ENCODE results near the gene SEC22C.

Gene SEC22C

DNA sequence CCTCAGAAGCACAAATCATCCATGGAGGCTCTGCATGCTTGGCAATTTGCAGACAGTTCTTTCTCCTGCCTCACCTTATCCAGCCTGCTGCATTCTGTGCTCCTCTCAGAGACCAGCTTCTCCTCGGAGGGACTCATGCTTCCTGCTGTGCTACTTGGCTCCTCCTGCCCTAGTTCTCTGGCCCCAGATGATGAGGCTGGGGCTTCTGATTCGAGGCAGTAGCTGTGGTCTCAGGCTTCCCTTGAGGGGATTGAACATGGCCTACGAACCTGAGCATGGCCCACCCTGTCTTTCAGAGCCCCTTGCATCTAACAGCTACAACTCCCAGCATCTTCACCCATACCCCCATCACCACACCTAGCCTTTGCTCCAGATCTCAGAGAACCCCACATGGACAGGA is 72.7 kb downstream of the SEC22C start:
- no peak for DNase-seq (ENCODE audit: low read depth in 2 of 2)
- no peak for TF ChIP-seq CTCF (IDR thresholded peaks at IDR 0.05; ENCODE audit: low read depth, low read length)
- H3K4me3 ChIP-seq (replicated peaks in 1 of 2; ENCODE audit: low read depth in 2 of 2, low read length in 2 of 2): no peak overlapping the region

- H3K4me3 ChIP-seq (replicated peaks in 1 of 2; ENCODE audit: low read depth in 2 of 2, low read length in 2 of 2): no peak overlapping the region
- no peak for TF ChIP-seq CTCF (IDR thresholded peaks at IDR 0.05; ENCODE audit: low read depth, low read length)
- no peak for DNase-seq (ENCODE audit: low read depth in 2 of 2)
Observed at GRCh38 chr3:42508562-42508961, 73.2 kb downstream of the SEC22C start.

DNA sequence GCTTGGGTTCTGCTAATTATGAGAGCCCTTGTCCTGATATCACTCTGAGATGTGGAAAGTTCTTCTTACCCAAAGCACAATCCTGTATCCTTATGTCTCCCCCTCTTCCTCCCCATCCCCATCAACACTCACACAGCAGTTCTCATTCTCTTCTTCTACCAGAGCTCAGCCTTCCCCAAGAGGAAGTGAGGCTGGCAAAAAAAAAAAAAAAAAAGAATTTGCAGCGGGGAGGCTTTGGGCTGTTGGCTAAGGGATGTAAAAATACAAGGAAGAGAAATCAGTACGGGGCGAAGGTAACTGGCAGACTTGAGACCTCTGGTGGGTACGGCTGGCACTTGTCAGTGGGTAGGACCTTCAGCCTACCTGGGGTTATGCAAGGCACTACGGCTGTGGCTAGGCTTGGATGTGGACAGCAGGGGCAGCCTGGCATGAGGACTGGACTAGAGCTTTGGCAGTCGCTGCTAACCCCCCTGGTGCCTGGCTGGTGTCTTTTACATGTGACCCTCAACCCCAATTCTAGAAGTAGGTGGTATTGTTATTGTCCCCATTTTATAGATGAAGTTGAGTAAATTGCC is 73.9 kb downstream of the SEC22C start:
- H3K4me3 ChIP-seq (replicated peaks in 1 of 2; ENCODE audit: low read depth in 2 of 2, low read length in 2 of 2): no peak overlapping the region
- TF ChIP-seq CTCF (IDR thresholded peaks at IDR 0.05; ENCODE audit: low read depth, low read length): no peak
- no peak for DNase-seq (ENCODE audit: low read depth in 2 of 2)

DNA sequence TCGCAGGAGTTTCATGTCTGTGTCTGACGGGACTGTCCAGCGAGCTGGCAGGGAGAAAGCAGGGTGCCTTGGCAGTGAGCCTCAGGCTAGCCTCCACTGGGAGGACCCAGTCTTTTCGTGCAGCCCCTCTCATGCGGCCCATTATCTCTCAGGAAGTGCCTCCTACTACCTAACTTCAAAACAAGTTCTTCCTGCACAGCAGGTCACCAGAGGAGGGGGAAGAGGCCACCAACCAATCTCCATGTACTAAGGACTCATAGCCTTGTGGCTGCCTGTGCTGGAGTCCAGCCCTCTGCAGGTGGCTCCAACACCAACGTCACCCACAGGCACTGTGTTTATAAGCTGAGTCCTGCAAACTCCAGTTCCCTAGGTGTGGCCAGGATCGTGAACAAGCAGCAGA is 74.5 kb downstream of the SEC22C start:
- TF ChIP-seq CTCF (IDR thresholded peaks at IDR 0.05; ENCODE audit: low read depth, low read length): no peak
- DNase-seq (ENCODE audit: low read depth in 2 of 2): no peak
- H3K4me3 ChIP-seq (replicated peaks in 1 of 2; ENCODE audit: low read depth in 2 of 2, low read length in 2 of 2): no peak overlapping the region

GRCh38 chr3:42505849-42506410 is 75.8 kb downstream of the SEC22C start:
- H3K4me3 ChIP-seq (replicated peaks in 1 of 2; ENCODE audit: low read depth in 2 of 2, low read length in 2 of 2): no peak overlapping the region
- TF ChIP-seq CTCF (IDR thresholded peaks at IDR 0.05; ENCODE audit: low read depth, low read length): no peak
- no peak for DNase-seq (ENCODE audit: low read depth in 2 of 2)

DNA sequence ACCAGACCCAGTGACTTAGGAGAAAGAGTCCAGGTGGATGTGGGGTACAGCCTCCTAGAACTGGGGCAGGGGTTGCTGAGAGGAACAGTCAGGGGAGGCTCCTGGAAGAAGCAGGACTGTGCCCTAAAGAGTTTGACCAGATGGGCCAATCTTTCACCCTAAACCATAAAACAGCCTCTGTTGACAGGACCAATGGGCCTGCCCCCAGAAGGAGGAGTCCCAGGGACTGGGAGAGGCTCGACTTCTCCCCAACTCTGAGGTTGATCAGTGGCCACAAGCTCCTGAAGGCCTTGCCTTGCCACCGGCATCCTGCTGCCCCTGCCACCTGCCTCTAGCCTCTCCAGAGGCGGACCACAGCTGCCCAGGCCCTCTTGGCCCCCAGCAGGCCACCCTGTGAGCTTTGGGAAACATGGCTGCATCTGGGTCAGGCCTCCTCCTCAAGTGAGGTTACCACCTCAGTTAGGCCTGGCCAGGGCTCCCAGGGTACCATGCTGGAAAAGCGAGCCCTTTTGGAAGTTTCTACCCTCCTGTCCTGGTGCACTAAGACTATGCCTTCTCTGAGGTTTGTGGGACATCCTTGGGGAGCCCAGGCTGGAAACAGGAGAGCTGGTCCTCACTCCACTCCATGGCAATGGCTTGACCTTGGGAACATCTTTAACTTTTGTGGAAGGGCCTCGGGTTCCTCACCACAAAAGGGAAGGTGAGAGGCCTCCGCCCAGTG is 76.5 kb downstream of the SEC22C start:
- DNase-seq (ENCODE audit: low read depth in 2 of 2): no peak
- TF ChIP-seq CTCF (IDR thresholded peaks at IDR 0.05; ENCODE audit: low read depth, low read length): no peak

More for the DNA sequence above, 76.5 kb downstream of the SEC22C start:
- H3K4me3 ChIP-seq (replicated peaks in 1 of 2; ENCODE audit: low read depth in 2 of 2, low read length in 2 of 2): no peak overlapping the region

Measured in cardiac fibroblast (primary cell).